DLD1 (cell line): ENCODE results near the gene DUSP1.
"Not testable (repeated sequence)": the region's sequence is repeated elsewhere in the genome, so short reads cannot be mapped to it uniquely, and the experiment has no call there.

Experiments used
- in situ Hi-C: cut with HindIII; loops from 2 replicates; pipeline ENCODE4 v1.10.0; 2017; ENCODE audit warnings: low sequenced_read_pairs

Gene DUSP1

DNA sequence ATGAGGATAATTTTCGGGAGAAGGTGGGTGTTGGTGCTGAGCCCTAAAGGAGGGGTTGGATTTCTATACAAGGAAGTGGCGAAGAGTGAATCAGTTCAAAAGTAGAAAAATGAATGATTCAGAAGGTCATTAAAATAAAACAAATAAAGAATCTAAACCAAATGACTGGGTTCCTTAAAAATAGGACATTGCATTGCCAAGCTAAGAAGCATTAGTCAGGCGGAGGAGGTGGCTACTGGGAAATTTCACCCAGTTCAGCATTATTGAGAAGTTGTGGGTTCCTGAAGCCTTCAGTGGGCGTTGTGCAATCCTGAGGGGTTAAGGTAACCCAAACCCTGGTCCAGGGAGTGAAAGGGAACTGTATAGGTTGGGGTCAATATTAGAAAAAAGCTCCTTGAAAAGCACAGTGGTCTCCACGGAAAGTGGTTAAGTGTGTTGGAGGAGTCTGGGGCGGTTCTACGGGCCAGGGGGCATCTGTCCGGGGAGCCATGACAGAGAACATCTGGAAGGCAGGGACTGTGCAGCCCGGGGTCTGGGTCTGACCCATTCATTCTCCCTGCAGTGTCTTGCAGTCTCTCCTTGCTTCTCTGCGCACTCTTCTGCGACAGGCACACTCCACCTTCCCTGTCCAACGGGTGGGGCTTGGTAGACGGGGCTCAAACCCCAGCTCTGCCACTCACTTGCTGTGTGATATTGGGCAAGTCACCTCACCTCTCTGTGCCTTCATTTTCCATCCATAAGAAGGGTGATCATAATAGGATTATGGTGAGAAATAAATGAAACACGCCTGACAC lies 27.6 kb upstream of the DUSP1 start:
- in situ Hi-C loops, result no loop called here

DNA sequence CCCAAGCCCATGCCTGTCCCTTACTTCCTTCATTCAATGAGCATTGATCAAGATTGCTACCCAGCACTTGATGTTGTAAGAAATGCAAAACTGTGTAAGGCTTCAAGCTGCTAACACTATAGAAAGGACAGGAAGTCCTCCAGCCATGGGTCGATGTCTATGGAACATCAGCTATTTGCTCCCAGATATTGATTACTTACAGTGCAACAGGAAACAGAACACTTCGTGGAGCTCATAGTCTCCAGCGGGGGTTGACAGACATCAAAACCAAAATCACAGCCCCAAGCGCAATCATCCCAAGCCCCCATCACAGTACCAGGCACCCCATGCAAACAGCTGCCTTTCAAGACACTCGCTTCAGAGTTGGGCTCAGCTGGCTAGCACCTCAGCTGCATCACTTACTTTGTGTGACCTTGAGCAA lies 26.8 kb upstream of the DUSP1 start:
- in situ Hi-C loops, result no loop called here

GRCh38 chr5:172796306-172796705 lies 25.3 kb upstream of the DUSP1 start:
- in situ Hi-C loops, result no loop called here

DNA sequence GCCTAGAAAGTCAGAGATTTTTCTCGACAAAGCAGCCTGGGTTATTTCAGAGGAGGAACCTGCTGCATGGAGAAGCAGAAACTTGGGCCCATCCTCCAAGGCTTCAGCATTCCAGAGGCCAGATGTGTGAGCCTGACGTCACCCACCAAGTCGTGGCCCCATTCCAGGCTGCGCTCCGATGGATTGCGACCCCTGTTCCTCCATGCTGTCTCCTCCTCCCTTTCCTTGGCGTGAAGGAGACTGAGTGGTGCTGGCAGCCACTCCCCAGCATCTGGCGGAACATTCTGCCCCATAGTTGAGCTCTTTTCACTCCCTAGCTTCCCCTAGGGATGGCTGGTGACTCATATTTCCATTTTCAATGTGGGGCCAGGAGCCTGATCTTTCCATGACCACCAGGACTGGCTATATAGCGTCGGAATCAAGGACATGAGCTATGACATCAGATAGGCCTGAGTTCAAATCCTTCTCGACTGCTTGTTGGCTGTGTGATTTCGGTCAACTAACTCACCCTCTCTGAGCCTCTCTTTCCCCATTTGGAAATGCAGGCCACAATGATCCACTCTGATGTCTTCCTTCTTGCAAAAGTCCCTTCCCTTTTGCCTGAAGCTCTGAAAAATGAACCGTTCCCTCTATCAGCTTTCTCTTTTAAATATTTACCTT lies 24.5 kb upstream of the DUSP1 start:
- in situ Hi-C loops, result no loop called here

GRCh38 chr5:172793577-172794488 lies 22.8 kb upstream of the DUSP1 start:
- in situ Hi-C loops, result no loop called here

GRCh38 chr5:172792701-172793570 lies 21.9 kb upstream of the DUSP1 start:
- in situ Hi-C loops, result no loop called here

DNA sequence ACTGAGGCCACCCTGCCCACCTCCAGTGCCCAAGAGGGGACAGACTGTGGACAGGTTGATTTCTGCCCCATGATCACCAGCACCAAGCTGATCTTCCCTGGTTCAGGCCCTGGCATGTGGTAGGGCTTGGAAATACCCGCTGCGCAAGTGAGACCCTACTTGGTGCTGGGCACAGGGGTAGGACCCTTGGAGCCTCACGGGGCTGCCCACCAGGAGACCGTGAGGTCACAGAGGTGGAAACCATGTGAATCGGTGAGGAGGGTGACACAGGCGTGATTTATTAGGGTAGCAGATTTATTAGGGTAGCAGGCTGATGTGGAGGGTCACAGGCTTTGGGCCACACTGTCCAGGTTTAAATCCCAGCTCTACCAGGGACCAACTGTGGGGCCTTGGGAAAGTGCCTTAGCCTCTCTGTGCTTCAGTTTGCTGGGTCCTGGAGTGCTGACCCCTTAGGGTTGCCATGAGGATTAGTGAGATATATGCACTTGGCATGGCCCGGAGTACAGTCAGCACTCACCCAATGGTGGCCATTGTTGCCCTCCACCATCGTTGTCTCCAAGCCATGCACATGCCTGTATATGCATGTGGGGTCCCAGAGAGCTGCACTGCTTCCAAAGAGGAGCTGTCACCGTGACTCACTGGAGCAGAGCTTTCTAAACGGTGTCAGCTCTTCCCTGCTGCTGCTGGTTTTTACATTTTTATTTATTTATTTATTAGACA lies 20.9 kb upstream of the DUSP1 start:
- in situ Hi-C loops, result no loop called here

- in situ Hi-C loops, result no loop called here
Measured at GRCh38 chr5:172791286-172791685, 20.3 kb upstream of the DUSP1 start.

DNA sequence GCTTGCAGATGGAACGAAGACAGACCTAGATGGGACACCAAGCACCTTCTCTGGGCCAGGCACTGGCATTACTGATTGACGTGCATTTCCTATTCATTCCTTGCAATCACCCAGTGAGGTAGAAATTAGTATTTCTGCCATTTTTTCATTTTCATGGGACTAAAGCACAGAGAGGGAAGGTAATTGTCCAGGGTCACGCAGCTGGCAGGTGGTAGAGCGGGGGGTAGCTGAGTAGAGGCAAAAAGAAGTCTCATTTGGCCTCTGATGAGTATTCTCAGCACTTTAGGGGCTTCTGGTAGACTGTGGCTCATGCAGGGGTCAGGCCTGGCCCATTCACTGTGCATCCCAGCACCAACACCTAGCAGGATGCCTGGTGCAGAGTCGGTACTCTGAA lies 19.5 kb upstream of the DUSP1 start:
- in situ Hi-C loops, result no loop called here

- in situ Hi-C loops, result no loop called here
Measured at GRCh38 chr5:172789687-172790495, 18.9 kb upstream of the DUSP1 start.

- in situ Hi-C loops, result no loop called here
Measured at GRCh38 chr5:172788771-172789686, 18.0 kb upstream of the DUSP1 start.

DNA sequence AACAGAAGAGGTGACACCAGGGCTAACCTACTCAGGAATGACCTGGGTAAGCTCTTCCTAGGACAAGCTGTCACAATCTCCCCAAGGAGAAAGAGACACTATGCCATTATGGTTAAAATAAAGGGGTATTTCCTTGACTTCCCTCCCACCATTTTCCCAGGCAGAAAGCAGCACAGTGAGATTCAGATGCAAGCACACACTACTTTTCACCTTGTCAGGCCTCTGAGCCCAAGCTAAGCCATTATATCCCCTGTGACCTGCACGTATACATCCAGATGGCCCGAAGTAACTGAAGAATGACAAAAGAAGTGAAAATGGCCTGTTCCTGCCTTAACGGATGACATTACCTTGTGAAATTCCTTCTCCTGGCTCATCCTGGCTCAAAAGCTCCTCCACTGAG lies 16.5 kb upstream of the DUSP1 start:
- in situ Hi-C loops, result not testable (repeated sequence)

DNA sequence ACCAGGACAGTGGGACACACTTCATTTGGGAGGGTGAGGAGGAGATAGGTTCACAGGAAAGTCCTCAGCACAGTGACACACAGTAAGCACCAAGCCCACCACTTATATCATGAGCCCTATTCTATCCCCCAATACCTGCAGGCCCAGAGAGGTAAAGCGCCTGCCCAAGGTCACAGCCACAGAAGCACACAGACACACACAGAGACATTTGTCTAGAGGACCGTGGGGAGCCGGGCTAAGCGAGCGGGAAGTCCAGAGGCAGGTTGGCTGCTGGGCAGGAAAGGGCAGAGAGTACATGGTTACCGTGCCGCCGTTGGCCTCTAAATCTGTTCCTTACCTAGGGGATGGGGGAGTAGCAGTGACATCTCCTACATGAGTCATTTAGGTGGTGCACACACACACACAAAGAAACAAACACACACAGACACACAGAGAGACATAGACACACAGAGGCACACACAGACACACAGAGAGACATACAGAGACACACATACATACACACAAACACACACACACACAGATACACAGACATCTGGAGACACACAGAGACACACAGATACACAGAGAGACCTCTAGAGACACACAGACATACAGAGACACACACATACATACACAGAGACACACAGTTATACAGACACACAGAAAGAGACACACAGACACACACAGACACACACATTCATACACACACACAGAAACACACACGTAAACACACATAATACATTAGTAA lies 15.9 kb upstream of the DUSP1 start:
- in situ Hi-C loops, result no loop called here

- in situ Hi-C loops, result no loop called here
Measured at GRCh38 chr5:172785429-172786088, 14.6 kb upstream of the DUSP1 start.

DNA sequence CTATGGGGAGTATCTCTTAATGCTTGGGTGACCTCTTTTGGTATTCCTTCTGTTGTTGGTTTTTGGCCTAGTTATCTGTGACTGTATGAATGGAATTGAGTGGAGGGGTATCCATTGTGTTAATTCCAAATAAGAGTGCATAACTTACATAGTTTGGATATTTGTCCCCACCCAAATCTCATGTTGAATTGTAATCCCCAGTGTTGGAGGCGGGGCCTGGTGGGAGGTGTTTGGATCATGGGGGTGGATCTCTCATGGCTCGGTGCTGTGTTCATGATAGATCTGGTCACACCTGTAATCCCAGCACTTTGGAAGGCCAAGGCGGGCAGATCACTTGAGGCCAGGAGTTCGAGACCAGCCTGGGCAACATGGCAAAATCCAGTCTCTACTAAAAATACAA lies 13.2 kb upstream of the DUSP1 start:
- in situ Hi-C loops, result not testable (repeated sequence)

- in situ Hi-C loops, result not testable (repeated sequence)
Measured at GRCh38 chr5:172783319-172783718, 12.3 kb upstream of the DUSP1 start.
